GM19467 (cell line): ENCODE data around the gene ZNF384.

Experiments used
- ATAC-seq: cut with Tn5 transposase; IDR thresholded peaks from one replicate; pipeline ENCODE4 v1.9.1; 2021; ENCODE audit warnings: mild to moderate bottlenecking, moderate library complexity; ENCODE audit not compliant: unreplicated experiment

The ZNF384 gene

GRCh38 chr12:6626654-6627283 is 62.4 kb downstream of the ZNF384 start:
- no peak for ATAC-seq

- no peak for ATAC-seq
These were observed 68.3 kb downstream of the ZNF384 start for GRCh38 chr12:6620885-6621274.

GRCh38 chr12:6620137-6620884 is 68.9 kb downstream of the ZNF384 start:
- ATAC-seq, result no peak

- ATAC-seq, result no peak
These were observed 70.5 kb downstream of the ZNF384 start for GRCh38 chr12:6618483-6619225.
